GM15510 (cell line): ENCODE measurements around the gene CLK4.

Source experiments
- POLR2A ChIP-seq: IDR thresholded peaks from 3 replicates; pipeline ENCODE4 v1.6.1; 2011; ENCODE audit warnings: borderline replicate concordance; ENCODE audit not compliant: insufficient read length; ENCODE audit errors: extremely low read depth

CLK4 gene

DNA sequence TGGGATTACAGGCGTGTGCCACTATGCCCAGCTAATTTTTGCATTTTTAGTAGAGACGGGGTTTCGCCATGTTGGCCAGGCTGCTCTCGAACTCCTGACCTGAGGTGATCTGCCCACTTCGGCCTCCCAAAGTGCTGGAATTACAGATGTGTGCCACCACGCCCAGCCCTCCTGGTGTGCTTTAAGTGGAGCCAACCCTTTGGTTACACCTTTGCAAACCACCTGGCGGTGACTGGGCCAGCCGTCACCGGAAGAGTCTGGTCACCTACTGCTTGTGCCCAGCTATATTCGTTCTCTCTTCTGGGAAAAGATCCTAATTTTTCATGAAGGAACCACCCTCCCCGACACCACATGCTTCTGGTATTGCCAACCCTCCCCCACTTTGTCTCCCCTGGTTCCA lies 72.5 kb downstream of the CLK4 start:
- TF ChIP-seq POLR2A = no peak

DNA sequence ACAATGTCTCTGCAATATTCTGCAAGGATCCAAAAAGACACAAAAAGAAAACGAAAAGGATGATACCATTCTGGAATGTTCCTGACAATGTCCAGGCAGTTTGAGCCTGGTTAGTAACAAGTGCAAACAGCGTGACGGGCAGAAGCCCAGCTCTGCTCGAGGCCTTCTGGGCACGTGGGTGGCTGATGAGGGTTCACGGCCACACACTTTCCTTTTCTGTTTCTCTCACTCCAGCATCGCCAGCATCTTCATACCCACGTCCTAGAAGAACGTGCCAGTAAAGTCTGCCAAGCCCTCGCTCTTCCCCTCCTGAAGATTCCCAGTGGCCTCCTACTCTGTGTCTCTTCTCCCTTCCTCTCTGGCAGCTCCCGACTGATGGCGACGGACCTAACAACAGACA lies 73.3 kb downstream of the CLK4 start:
- no peak for TF ChIP-seq POLR2A
